GM21381 (cell line): ENCODE measurements around the gene BTG2.

Experiments
- ATAC-seq: cut with Tn5 transposase; IDR thresholded peaks from one replicate; pipeline ENCODE4 v1.9.1; 2021; ENCODE audit warnings: mild to moderate bottlenecking, moderate library complexity; ENCODE audit not compliant: unreplicated experiment

BTG2 gene

GRCh38 chr1:203276408-203276807, 28.9 kb upstream of the BTG2 start:
- ATAC-seq = no peak

DNA sequence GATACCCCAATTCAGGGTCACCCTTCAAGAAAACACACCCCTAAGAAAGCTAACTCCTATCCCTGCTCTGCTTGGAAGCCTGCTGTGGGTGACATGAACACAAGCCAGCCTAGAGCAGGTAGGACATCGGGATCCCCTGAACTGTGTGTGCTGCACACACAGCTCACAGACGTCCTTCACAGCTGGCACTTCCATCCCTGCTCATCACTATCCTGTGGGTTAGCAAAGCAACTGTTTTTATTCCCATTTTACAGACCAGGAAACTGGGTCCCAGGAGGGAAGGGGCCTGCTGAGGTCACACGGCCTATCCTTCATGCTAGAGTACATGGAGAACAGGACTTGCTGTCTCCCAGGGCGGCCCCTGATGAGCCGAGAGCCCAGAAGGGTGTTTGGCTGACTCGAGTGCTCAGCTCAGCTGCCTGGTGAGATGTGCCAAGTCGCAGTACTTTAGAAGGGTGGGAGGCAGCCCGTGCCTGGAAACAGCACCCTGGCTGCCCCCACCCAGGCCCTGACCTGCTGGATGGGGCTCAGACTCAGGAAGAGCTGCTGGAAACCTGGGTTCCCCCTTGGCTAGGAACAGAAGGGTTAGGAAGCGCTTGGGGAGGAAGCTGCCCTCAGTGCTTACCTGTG, 28.3 kb upstream of the BTG2 start:
- ATAC-seq = no peak

DNA sequence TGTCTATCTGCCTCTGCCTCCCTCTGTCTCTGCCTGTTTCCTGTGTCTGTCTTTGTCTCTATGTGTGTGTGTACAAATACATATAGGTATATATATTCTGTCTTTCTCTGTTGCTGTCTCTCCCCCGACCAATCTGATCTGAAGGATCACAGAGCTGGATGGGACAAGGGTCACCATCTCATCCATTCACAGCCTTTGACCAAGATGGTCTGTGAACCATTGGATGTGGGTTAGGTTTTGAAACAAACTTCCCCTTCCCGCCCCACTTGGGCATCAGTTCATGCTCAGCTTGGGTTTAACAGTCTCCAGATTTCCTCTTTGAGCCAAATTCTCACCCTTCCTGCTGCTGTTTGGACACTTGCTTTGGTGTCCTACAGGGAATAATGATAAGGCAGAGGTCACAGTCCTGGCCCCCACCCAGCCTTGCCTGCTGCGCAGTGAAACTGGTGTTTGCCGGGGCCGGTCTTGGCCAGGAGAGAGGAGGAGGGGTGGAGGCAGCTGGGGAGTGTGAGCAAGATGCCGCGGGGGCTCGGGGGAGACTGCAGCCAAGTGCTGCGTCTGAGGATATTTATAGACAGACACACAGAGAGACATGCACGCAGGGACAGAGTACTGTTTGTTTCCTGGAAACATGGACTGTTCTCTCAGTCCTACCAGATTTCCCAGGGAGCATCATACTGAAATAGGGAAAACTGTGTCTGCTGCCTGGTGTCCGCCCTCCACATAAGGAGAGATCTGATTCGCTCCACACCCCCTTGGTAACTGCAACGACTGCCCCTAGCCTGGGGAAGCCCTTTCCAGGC, 27.0 kb upstream of the BTG2 start:
- no peak for ATAC-seq

DNA sequence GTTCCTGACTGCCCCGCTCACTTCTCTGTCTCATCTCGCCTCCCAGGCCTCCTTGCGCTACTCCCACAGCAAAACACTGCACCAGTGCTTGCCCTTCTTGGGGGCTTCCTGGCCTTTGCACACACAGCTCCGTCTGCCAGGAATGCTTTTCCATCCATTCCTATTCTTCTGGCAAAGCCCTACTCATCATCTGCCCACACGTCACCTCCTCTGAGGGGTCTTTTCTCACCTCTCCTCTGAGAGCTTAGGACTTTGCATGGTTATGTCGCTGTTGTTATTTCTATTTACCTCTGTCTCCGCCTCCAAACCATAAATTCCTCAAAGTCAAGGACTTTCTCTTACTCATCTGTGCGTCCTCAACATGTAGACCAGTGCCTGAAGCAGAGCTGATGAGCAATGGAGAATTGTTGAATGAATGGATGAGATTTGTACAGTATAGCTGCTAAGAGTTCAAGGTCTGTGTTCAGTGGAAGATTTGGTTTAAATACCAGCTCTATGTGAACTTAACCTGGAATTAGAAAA, 26.4 kb upstream of the BTG2 start:
- no peak for ATAC-seq

DNA sequence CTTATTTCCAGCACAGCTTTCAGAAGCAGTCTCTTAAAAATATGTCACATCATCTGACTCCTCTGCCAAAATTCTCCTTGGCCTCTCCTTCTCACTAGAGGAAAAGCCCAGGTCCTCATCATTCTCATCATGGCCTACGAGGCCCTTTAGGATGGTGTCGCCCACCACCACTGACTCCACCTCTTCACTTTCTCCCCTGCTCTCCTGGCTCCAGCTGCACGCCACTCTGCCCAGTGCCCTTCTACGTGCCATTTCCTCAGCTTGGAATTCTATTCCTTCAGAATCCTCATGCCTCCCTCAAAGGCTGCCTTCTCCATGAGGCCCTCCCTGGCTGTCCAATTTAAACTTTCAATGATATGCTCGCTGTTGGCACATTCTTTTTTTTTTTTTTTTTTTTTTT, 25.3 kb upstream of the BTG2 start:
- no peak for ATAC-seq

GRCh38 chr1:203281033-203281432, 24.3 kb upstream of the BTG2 start:
- no peak for ATAC-seq

- no peak for ATAC-seq
These were observed 23.3 kb upstream of the BTG2 start for GRCh38 chr1:203281851-203282661.

DNA sequence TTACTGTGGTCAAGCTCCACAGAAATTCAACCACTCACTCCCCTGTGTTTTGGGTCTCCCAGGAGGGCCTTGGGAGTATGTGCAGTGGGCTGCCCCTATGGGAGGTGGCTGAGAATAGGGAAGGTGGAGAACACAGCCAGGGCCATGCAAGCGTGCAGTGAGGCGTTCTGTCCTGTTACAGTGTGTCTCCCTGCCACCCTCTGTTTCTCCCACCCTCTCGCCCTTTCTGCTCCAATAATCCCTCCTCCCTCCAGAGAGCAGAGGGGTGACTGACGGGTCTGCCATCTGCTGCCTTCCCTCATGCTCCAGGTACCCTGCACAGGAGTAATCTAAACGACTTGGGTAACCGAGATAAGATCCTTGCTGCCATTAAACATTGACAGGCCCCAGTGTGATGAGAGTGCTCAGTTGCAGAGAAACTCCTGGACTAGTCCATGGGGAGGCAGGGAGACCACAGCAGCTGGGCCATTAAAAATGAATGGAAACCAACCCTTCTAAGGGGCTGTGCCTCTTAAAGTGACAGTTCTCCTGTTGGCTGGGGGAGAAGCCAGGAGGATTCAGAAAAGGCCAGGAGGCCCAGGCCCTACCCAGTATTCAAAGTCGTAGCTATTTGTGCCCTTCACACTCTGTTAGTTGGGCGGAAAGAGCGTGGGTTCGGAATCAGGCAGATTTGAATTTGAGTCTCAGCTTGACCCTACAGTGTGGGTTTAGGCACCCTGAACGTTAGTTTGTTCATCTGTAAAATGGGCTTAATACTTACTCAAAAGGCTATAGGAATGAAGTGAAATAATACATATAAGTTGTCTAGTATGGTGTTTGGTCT, 22.4 kb upstream of the BTG2 start:
- ATAC-seq = no peak

GRCh38 chr1:203283597-203283996, 21.7 kb upstream of the BTG2 start:
- no peak for ATAC-seq

DNA sequence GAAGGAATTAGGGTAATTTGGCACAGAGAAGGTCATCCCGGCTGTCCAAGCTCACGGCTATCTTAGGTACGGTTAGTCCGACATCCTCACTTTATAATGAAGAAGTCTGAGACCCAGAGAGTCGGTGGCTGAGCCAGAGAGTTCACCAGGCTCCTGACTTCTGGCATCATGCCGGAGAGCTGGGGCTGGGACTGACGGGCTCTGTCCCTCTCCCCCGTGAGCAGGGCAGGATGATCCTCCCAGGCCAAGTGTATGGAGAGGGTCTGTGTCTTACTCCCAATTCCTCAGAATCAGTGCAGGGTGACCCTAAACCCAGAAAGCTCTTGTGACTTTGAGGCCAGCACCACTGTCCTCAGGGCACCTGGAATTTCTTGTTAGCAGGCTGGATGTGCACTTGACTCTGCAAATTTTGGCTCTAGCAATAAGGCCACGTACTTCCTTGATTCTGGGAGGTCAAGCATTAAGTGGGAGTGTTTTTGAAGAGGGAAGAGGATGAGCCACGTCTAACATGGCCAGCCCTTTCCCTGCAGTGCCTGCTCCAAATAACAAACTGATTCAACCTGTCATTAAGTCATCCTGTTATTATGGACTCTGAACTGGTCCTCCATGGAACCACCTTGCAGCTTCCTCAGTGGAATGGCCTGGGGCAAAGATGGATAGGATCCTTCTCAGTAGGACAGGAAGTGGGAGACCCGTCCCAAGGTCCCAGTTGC, 20.8 kb upstream of the BTG2 start:
- no peak for ATAC-seq

- no peak for ATAC-seq
These were observed 18.9 kb upstream of the BTG2 start for GRCh38 chr1:203286161-203286984.

DNA sequence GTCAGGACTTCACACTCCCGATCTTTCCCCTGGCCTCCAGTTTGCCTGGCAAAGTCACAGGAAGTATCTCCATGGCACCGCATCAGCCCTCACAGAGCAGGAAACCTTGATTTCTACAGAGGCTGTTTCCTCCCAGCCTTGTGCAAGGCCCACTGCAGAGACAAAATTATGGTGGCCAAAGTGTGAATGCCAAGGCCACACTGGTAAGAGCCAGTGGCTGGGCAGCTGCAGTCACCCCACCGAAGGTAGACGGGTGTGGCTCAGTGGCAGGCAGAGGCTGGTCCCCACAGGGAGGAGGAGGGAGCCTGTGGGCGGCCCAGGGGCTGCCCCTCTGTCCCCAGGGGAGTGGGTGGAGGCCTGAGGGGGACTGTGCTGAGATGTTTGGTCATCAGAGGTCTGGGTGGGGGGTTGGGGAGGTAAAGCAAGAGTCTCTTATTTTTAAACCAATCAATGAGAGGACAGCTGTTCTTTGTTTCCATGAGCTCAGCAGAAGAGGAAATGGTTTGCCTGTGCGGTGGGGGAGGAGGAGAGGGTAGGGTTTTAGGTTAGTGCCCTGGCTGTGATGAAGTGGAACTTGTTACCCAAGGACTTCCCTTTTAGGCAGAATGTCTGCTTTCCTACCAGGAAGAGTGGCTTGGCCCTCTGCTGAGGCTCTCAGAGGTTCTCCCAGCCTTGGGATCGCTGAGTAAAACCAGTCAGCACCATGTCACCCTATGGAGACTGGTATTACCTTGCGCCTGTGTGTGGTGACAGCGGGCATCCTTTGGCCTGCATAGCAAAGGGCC, 18.0 kb upstream of the BTG2 start:
- peak; percentile 47 for ATAC-seq

GRCh38 chr1:203287898-203288297, 17.4 kb upstream of the BTG2 start:
- no peak for ATAC-seq

GRCh38 chr1:203288400-203288799, 16.9 kb upstream of the BTG2 start:
- no peak for ATAC-seq

GRCh38 chr1:203289281-203289981, 15.9 kb upstream of the BTG2 start:
- ATAC-seq = peak; percentile 47

DNA sequence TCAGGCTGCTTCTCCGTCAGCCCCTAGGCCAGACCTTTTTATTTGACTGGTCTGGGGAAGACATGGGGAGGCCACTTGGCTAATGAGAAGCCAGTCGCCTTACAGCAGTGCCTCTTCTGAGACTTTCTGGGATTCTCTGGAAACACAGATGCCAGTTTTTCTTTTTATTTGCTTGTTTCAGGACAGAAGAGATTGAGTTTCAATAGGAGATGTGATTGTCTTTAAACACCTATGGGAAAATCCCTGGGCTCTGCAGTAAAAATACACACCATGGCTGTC, 15.4 kb upstream of the BTG2 start:
- no peak for ATAC-seq

- ATAC-seq = peak; percentile 42
These were observed 14.8 kb upstream of the BTG2 start for GRCh38 chr1:203290261-203291089.
